Type B pancreatic cell (in vitro differentiated cells): ENCODE measurements around the gene SC5D. TPM values are rescaled to one million over a fixed set of nuclear protein-coding genes. Genes with fewer than 3 reads are reported as not detected.

Experiments used
- DNase-seq: peaks from one replicate; pipeline ENCODE4 v3.0.0; 2021; ENCODE audit warnings: mixed read lengths; ENCODE audit not compliant: unreplicated experiment; ENCODE audit errors: extremely low spot score
- H3K27ac Mint-ChIP-seq: 2 replicates; pipeline ENCODE4 v1.8.0; 2021; ENCODE audit warnings: mild to moderate bottlenecking, mixed read lengths
- H3K27me3 Mint-ChIP-seq: 2 replicates; pipeline ENCODE4 v1.8.0; 2021; ENCODE audit warnings: mixed read lengths
- H3K36me3 Mint-ChIP-seq: 2 replicates; pipeline ENCODE4 v1.8.0; 2021; ENCODE audit warnings: mixed read lengths
- H3K4me1 Mint-ChIP-seq: one replicate; pipeline ENCODE4 v1.8.0; 2021; ENCODE audit warnings: mixed read lengths; ENCODE audit not compliant: unreplicated experiment
- H3K4me3 Mint-ChIP-seq: 2 replicates; pipeline ENCODE4 v1.8.0; 2021; ENCODE audit warnings: mild to moderate bottlenecking, mixed read lengths
- H3K9me3 Mint-ChIP-seq: 2 replicates; pipeline ENCODE4 v1.8.0; 2021; ENCODE audit warnings: mixed read lengths
- total RNA-seq: library from RNA; stranded (reverse); gene quantifications from 2 replicates; pipeline ENCODE4 v1.2.1, GENCODE V29; 2021; ENCODE audit warnings: low replicate concordance
- TF ChIP-seq, protein P1 (sequence below): fragments of 200-600 bp; sonication (generic); conservative IDR thresholded peaks from 2 replicates; pipeline ENCODE4 v1.5.0; 2021; ENCODE audit warnings: antibody characterized with exemption, mild to moderate bottlenecking

Gene SC5D
- total RNA-seq, 1 donor from 2014 or later: 48.0 TPM

- Mint-ChIP-seq H3K4me1 (peaks cover 10% of the 10 kb centered on the region), H3K27me3 (peaks cover 3% of the 10 kb centered on the region), H3K9me3 (no peaks in the 10 kb centered on the region), H3K4me3 (no peak overlapping the region), H3K36me3 (no peaks in the 10 kb centered on the region), H3K27ac (no peak overlapping the region)
- DNase-seq: no peak
- TF ChIP-seq, protein P1, sequence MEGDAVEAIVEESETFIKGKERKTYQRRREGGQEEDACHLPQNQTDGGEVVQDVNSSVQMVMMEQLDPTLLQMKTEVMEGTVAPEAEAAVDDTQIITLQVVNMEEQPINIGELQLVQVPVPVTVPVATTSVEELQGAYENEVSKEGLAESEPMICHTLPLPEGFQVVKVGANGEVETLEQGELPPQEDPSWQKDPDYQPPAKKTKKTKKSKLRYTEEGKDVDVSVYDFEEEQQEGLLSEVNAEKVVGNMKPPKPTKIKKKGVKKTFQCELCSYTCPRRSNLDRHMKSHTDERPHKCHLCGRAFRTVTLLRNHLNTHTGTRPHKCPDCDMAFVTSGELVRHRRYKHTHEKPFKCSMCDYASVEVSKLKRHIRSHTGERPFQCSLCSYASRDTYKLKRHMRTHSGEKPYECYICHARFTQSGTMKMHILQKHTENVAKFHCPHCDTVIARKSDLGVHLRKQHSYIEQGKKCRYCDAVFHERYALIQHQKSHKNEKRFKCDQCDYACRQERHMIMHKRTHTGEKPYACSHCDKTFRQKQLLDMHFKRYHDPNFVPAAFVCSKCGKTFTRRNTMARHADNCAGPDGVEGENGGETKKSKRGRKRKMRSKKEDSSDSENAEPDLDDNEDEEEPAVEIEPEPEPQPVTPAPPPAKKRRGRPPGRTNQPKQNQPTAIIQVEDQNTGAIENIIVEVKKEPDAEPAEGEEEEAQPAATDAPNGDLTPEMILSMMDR: no peak
Measured at GRCh38 chr11:121344824-121345223, 52.3 kb downstream of the SC5D start.

DNA sequence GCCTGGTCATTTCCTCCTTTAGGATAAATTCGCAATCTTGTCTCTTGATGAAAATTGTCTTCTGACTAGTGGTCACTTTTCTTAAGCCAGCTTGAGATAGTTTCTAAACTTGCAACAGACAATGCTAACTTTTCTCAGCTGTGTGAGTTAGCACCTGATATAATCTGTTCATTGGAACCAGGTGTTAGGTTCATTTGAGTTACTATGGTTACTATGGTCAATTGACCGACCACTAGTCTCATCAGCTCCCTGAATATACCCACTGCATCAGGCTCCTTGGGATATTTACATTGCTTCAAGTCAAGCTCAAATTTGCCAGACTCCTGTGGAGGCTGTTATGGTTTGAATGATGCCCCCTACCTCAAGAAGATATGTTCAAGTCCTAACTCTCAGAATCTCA is 54.5 kb downstream of the SC5D start:
- DNase-seq: no peak
- Mint-ChIP-seq H3K4me3 (no peak overlapping the region), H3K36me3 (no peaks in the 10 kb centered on the region), H3K27me3 (peaks cover 3% of the 10 kb centered on the region), H3K27ac (no peak overlapping the region), H3K4me1 (peaks cover 10% of the 10 kb centered on the region), H3K9me3 (no peaks in the 10 kb centered on the region)
- TF ChIP-seq, protein P1: no peak

DNA sequence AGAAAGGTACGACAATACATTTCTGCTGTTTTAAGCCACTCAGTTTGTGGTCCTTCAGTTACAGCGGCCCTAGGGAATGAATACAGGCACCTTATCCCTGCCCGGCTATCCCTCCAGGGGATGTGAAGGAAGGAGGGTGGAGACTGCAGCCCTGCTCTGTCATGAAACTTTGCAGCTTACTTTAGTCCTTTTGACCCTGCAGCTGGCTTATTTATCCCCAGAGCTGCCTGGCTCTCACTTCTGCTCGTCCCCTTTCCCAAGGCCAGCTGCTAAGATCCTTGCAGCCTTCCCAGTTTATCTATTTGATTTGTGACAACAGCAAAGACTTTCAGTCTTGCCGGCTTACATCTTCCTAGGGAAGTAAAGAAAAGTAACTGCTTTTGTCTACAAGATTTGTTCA is 55.2 kb downstream of the SC5D start:
- peaks cover 9% of the 10 kb centered on the region for H3K27me3 Mint-ChIP-seq
- no peak overlapping the region for H3K27ac Mint-ChIP-seq
- no peak for DNase-seq
- H3K9me3 Mint-ChIP-seq: no peaks in the 10 kb centered on the region
- no peak overlapping the region for H3K4me3 Mint-ChIP-seq
- no peaks in the 10 kb centered on the region for H3K36me3 Mint-ChIP-seq
- TF ChIP-seq, protein P1: no peak
- peaks cover 10% of the 10 kb centered on the region for H3K4me1 Mint-ChIP-seq

DNA sequence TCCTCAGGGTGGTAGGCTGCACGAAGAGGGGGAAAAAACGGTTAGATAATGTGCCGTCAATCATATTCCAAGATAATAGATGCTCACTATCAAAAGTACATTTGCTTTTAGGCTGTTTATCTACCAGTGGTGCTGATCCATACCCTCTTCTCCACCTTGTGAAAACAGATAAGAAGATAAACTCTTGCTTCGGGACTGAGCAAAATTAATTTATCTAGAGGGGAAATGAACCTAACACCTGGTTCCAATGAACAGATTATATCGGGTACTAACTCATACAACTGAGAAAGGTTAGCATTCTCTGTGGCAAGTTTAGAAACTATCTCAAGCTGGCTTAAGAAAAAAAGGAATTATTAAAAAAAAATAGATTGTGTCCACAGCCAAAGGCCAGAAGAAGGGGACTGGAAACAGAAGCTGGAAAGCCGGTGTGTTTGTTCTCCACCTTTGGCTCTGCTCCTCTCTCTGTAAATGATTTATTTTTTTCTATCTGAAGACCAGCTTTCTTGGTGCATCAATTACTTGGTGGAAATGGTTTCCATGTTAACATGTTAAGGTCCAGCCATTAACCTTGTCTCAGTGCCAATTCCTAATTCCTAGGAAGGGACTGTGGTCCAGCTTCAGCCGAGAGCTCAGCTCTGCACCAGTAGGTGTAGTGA is 55.8 kb downstream of the SC5D start:
- Mint-ChIP-seq H3K4me3 (no peak overlapping the region), H3K4me1 (peaks cover 10% of the 10 kb centered on the region), H3K36me3 (no peaks in the 10 kb centered on the region), H3K9me3 (no peaks in the 10 kb centered on the region), H3K27me3 (peaks cover 12% of the 10 kb centered on the region), H3K27ac (no peak overlapping the region)
- no peak for DNase-seq
- TF ChIP-seq, protein P1: no peak

DNA sequence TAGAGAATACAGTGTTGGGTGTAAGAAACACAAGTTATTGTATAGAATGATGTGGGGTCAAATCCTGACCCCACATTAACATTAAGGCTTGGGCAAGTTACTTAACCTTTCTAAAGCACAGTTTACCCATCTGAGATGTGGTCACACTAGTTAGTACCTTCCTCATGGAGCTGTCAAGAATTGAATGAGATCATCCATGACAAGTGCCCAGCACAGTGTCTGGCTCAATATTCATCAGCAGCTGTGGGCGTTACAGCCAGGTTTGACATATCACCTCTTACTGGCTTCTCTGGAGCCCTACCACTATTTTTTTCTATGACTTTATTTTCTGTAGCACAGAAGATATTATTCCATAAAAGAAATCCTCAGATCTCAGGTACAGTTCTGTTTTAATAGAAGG is 57.2 kb downstream of the SC5D start:
- TF ChIP-seq, protein P1: no peak
- no peak overlapping the region for H3K4me3 Mint-ChIP-seq
- H3K4me1 Mint-ChIP-seq: peaks cover 10% of the 10 kb centered on the region
- no peak for DNase-seq
- H3K27ac Mint-ChIP-seq: no peak overlapping the region
- H3K9me3 Mint-ChIP-seq: no peaks in the 10 kb centered on the region
- H3K36me3 Mint-ChIP-seq: no peaks in the 10 kb centered on the region
- H3K27me3 Mint-ChIP-seq: peaks cover 12% of the 10 kb centered on the region
